HG03571 (cell line): ENCODE data around the gene C20orf202.
"Not testable (repeated sequence)": the region's sequence is repeated elsewhere in the genome, so short reads cannot be mapped to it uniquely, and the experiment has no call there.

Experiments
- ATAC-seq: cut with Tn5 transposase; IDR thresholded peaks from one replicate; pipeline ENCODE4 v1.9.1; 2021; ENCODE audit not compliant: unreplicated experiment

Gene C20orf202

GRCh38 chr20:1207293-1207878, 4.1 kb downstream of the C20orf202 start:
- no peak for ATAC-seq

DNA sequence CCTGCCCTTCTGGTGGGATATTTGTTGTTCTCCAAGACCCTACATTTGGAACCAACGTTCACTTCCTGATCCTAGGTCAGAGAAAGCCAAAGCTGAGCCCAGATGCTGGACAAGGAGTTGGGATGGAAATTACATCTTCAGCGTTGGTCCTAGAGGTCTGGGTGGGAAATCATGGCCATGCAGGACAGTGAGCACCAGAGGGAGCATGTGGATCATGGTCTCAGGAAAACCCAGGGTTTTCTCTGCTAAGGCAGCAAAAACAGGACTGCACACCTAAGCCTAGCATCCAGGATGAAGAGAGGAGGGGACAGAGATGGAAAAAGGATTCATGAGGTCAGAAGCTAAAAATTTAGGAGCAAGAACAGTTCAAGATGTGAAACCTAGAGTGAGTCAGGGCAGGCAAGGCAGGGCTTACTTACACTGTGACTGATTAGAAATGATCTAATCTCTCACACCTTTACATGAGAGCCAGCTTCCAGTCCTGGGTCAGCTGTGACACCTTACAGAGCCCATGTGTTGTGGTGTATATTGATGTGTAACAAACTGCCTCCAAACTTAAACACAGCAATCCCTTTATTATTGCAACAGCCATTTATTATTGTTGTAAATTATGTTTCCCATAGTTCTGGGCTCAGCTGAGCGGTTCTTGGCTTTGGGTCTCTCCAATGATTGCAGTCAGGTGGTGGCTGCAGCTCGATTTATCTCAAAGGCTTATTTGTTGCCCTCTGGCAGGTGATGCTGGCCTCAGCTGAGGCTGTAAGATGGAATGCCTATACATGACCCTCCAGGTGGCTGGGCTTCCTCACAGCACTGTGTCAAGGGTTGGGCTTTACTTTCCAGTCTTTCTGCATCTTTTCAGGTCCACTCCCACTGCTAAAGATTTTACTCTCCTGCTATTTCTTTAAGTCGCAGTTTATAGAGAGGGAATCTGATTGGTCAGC, 6.5 kb downstream of the C20orf202 start:
- ATAC-seq, result no peak

DNA sequence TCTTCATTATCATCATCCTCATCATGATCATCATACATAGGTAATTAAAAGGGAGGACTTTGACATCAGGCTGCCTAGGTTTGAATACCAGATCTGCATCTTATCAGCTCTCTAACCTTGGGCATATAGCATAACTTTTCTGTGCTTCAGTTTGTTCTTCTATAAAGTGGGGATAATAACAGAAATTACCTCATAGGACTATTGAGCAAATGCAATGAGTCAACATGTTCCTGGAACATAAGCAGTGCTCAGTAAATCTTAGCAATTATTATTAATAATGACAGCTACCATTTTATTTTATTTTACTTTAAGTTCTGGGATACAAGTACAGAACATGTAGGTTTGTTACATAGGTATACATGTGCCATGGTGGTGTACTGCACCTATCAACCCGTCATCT, 7.2 kb downstream of the C20orf202 start:
- no peak for ATAC-seq

DNA sequence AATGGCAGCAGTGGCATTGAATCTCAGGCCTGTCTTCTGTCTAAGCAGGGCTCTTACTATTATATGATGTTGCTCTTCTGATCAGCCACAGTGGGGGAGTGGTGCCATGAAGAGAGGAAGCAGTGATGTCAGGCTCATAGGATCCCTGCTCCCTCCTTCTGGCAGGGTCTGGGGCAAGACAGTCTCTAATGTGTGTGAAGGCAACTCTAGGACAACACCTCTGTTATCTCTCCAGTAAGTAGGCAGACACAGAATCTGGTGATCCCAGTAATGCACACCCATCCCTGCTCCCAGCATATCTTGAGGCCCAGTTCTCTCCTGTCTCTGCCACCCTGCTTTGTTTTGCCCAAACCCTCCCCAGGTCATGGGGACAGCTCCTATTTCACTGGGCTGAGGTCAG, 8.8 kb downstream of the C20orf202 start:
- ATAC-seq, result no peak

DNA sequence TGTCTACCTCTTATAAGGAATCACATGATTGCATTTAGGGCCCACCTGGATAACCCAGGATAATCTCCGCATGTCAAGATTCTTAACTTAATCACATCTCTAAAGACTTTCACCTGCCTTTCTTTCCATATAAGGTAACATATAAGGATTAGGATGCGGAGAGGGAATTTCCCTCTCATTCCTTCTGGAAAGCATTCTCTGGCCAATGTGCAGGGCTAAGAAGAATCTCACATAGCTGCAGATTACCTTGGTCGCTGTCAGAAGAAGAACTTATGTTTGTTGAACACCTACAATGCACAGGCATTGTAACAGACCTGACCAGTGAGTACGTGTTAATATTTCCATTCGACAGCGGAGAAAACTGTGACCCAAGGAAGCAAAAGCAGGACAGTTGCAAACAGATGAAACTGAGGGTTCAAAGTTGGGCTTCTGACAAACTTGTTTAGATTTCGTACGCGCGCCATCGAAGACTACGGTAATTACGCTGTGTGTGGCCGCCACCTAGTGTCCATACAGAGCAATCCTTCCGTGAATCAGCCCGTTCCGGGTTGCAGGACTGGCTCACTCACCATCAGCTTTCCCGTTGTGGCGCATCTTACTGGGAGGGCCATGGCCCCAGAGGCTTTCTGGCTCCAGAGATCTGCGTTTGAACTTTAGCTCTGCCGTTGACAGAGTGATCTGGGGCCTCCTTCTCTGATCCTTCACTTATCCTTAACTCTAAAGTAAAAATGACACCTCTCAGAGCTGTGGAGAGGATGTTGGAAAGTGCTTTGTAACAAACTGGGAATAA, 9.5 kb downstream of the C20orf202 start:
- no peak for ATAC-seq

GRCh38 chr20:1214838-1215261, 11.6 kb downstream of the C20orf202 start:
- no peak for ATAC-seq

- no peak for ATAC-seq
These were observed 12.3 kb downstream of the C20orf202 start for GRCh38 chr20:1215386-1216170.

GRCh38 chr20:1216527-1217427, 13.5 kb downstream of the C20orf202 start:
- ATAC-seq, result not testable (repeated sequence)

DNA sequence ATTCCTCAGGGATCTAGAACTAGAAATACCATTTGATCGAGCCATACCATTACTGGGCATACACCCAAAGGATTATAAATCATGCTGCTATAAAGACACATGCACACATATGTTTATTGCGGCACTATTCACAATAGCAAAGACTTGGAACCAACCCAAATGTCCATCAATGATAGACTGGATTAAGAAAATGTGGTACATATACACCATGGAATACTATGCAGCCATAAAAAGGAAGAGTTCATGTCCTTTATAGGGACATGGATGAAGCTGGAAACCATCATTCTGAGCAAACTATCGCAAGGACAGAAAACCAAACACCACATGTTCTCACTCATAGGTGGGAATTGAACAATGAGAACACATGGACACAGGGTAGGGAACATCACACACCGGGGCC, 19.5 kb downstream of the C20orf202 start:
- ATAC-seq, result not testable (repeated sequence)

DNA sequence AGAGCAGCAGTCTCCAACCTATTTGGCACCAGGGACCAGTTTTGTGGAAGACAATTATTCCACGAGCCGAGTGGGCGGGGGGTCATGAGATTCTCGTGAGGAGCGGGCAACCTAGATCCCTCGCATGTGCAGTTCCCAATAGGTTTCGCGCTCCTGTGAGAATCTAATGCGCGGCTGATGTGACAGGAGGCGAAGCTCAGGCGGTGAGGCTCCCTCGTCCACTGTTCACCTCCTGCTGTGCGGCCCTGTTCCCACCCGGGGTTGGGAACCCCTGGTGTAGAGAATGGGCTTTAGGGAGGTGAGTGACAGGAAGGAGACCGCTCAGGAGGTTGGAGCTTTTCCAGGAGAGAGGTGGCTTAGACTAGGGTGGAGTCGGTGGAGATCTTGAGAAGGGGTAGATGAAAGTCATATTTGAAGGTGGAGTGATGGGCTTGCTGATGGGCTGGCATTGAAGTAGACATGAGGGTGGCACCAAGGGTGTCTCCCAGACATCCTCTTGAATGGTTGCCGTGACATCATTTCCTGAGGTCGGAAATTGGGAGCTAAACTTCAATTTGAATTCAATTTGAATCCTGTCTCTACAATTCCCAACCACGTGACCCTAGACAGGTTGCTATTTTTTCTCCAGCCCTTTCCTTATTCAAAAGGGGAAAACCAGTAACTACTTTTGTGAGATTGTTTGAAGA, 21.1 kb downstream of the C20orf202 start:
- no peak for ATAC-seq

GRCh38 chr20:1225263-1225782, 22.1 kb downstream of the C20orf202 start:
- no peak for ATAC-seq

GRCh38 chr20:1225783-1226654, 22.8 kb downstream of the C20orf202 start, which contains the start of gene RAD21L1:
TSS of gene RAD21L1 (plus strand) at chr20:1226044. CDS start at chr20:1228454, 2,410 bp downstream.
- ATAC-seq, result no peak

GRCh38 chr20:1229541-1229940, 26.3 kb downstream of the C20orf202 start:
- ATAC-seq, result no peak

GRCh38 chr20:1232286-1233111, 29.2 kb downstream of the C20orf202 start:
- no peak for ATAC-seq

- no peak for ATAC-seq
These were observed 37.3 kb downstream of the C20orf202 start for GRCh38 chr20:1240549-1240948.

DNA sequence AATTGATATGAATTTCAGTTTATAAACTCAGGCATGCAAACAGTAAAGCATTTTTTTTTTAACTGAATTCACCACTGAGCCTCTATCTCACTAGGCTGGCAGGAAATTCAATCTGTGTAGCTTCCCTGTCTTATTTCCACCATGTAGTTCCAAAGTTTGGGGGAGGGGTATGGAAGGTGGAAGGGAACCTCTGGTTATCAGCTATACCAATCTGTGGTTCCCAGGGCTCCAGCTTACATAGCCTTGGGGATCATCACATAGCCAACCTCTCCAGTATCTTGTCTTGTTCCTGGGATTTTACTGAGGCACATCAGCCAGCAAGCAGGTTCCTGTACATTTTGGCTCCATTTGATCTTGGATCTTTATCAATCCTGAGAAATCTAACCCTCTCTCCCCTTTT, 38.2 kb downstream of the C20orf202 start:
- no peak for ATAC-seq

- no peak for ATAC-seq
These were observed 38.8 kb downstream of the C20orf202 start for GRCh38 chr20:1242099-1242498.
